Neuronal stem cell (in vitro differentiated cells): ENCODE measurements around the gene NOS2.
"Not testable (repeated sequence)": the region's sequence is repeated elsewhere in the genome, so short reads cannot be mapped to it uniquely, and the experiment has no call there.

Source experiments
- DNase-seq: peaks from one replicate; pipeline ENCODE4 v3.0.0-alpha.2; 2013; ENCODE audit warnings: low spot score
- H2AFZ ChIP-seq: one replicate; pipeline ENCODE4 v1.6.1; 2013; ENCODE audit warnings: mild to moderate bottlenecking, low read length, inconsistent platforms
- H2AK5ac ChIP-seq: 2 replicates; pipeline ENCODE4 v1.6.1; 2013; ENCODE audit warnings: low read depth, mild to moderate bottlenecking, inconsistent platforms, low read length, moderate library complexity, mixed read lengths
- H2BK120ac ChIP-seq: 2 replicates; pipeline ENCODE4 v1.6.1; 2013; ENCODE audit warnings: low read depth, mild to moderate bottlenecking, inconsistent platforms, low read length, moderate library complexity, mixed read lengths
- H2BK12ac ChIP-seq: one replicate; pipeline ENCODE4 v1.6.1; 2013; ENCODE audit warnings: low read length, inconsistent platforms
- H2BK15ac ChIP-seq: 2 replicates; pipeline ENCODE4 v1.6.1; 2013; ENCODE audit warnings: mild to moderate bottlenecking, low read length, inconsistent platforms, mixed read lengths
- H2BK5ac ChIP-seq: one replicate; pipeline ENCODE4 v1.6.1; 2013; ENCODE audit warnings: inconsistent platforms, mild to moderate bottlenecking, low read length, moderate library complexity
- H3K14ac ChIP-seq: one replicate; pipeline ENCODE4 v1.6.1; 2013; ENCODE audit warnings: low read length, inconsistent platforms
- H3K18ac ChIP-seq: 2 replicates; pipeline ENCODE4 v1.6.1; 2013; ENCODE audit warnings: low read length, inconsistent platforms
- H3K23ac ChIP-seq: 2 replicates; pipeline ENCODE4 v1.6.1; 2013; ENCODE audit warnings: low read depth, mild to moderate bottlenecking, mixed read lengths, low read length, inconsistent platforms; ENCODE audit not compliant: poor library complexity
- H3K27ac ChIP-seq: replicated peaks from 3 replicates; pipeline ENCODE4 v1.5.1; 2013; ENCODE audit warnings: low read length, inconsistent platforms
- H3K27me3 ChIP-seq, 3 experiments: 2 replicates each; pipeline ENCODE4 v1.6.1; 2013; ENCODE audit warnings: low read length in 3 of 3, mild to moderate bottlenecking in 2 of 3, inconsistent platforms in 1 of 3, low read depth in 1 of 3, mixed read lengths in 1 of 3, moderate library complexity in 1 of 3; ENCODE audit not compliant: control insufficient read depth in 3 of 3, insufficient read depth in 3 of 3
- H3K36me3 ChIP-seq, 2 donors: replicated peaks in 1 of 2; 2 replicates each; pipeline ENCODE4 v1.6.1; 2013; ENCODE audit warnings: low read length in 2 of 2; ENCODE audit not compliant: control insufficient read depth in 2 of 2, insufficient read depth in 2 of 2
- H3K4ac ChIP-seq: 2 replicates; pipeline ENCODE4 v1.6.1; 2013; ENCODE audit warnings: inconsistent platforms, mild to moderate bottlenecking, low read length, moderate library complexity
- H3K4me1 ChIP-seq, 2 donors: 1 replicate in 1 of 2; 2 replicates in 1 of 2; pipeline ENCODE4 v1.6.1; 2013; ENCODE audit warnings: low read length in 2 of 2, low read depth in 1 of 2; ENCODE audit not compliant: control insufficient read depth in 2 of 2, insufficient read depth in 1 of 2
- H3K4me2 ChIP-seq: one replicate; pipeline ENCODE4 v1.6.1; 2013; ENCODE audit warnings: mild to moderate bottlenecking, low read length, inconsistent platforms; ENCODE audit not compliant: insufficient read depth, poor library complexity, severe bottlenecking
- H3K4me3 ChIP-seq, 2 donors: 2 replicates each; pipeline ENCODE4 v1.5.1; 2013; ENCODE audit warnings: low read length in 2 of 2, mild to moderate bottlenecking in 2 of 2, inconsistent platforms in 1 of 2, moderate library complexity in 1 of 2
- H3K79me1 ChIP-seq: one replicate; pipeline ENCODE4 v1.6.1; 2013; ENCODE audit warnings: low read depth, mild to moderate bottlenecking, inconsistent platforms, low read length, moderate library complexity
- H3K9ac ChIP-seq: one replicate; pipeline ENCODE4 v1.6.1; 2013; ENCODE audit warnings: mild to moderate bottlenecking, low read depth, low read length, inconsistent platforms; ENCODE audit not compliant: poor library complexity
- H3K9me3 ChIP-seq, 2 donors: replicated peaks in 1 of 2; 2 replicates each; pipeline versions ENCODE3 to v1.6.1; 2013; ENCODE audit warnings: low read length in 2 of 2, mild to moderate bottlenecking in 2 of 2, inconsistent platforms in 1 of 2, low read depth in 1 of 2, mixed read lengths in 1 of 2, moderate library complexity in 1 of 2; ENCODE audit not compliant: control insufficient read depth in 2 of 2, insufficient read depth in 1 of 2
- H4K8ac ChIP-seq: one replicate; pipeline ENCODE4 v1.6.1; 2013; ENCODE audit warnings: low read depth, mild to moderate bottlenecking, inconsistent platforms, low read length, moderate library complexity
- H4K91ac ChIP-seq: one replicate; pipeline ENCODE4 v1.6.1; 2013; ENCODE audit warnings: low read length, low read depth, mild to moderate bottlenecking, inconsistent platforms; ENCODE audit not compliant: poor library complexity
- WGBS, 2 donors: extraction: QIAGEN DNeasy Blood & Tissue Kit; methylation state at CpG; one replicate each; pipeline ENCODE4 v1.1.7; 2013; ENCODE audit warnings: missing lambda C conversion rate in 2 of 2, mixed read lengths in 1 of 2; ENCODE audit not compliant: insufficient read length in 2 of 2, insufficient replicate concordance in 1 of 2; ENCODE audit errors: extremely low coverage in 2 of 2; 5-methylcytosine and 5-hydroxymethylcytosine counted together

NOS2 gene

GRCh38 chr17:27764589-27764988 lies 35.7 kb downstream of the NOS2 start:
- H3K18ac ChIP-seq: no peak overlapping the region
- H2BK5ac ChIP-seq: no peak overlapping the region
- H2AK5ac ChIP-seq: no peak overlapping the region
- no peak overlapping the region for H2BK12ac ChIP-seq
- no peaks in the 10 kb centered on the region for H3K9me3 ChIP-seq
- H3K4me3 ChIP-seq: no peak overlapping the region
- H3K9ac ChIP-seq: no peak overlapping the region
- H3K23ac ChIP-seq: no peak overlapping the region
- peaks cover 0 to 7% (median 0%) of the 10 kb centered on the region in 3 experiments for H3K27me3 ChIP-seq
- H3K79me1 ChIP-seq: no peaks in the 10 kb centered on the region
- H3K4me2 ChIP-seq: no peak overlapping the region
- no peak overlapping the region for H4K8ac ChIP-seq
- no peak overlapping the region for H3K27ac ChIP-seq
- DNase-seq: no peak
- no peak overlapping the region for H2AFZ ChIP-seq
- H2BK120ac ChIP-seq: no peak overlapping the region
- no peak overlapping the region for H4K91ac ChIP-seq
- no peak overlapping the region for H3K4ac ChIP-seq
- H3K36me3 ChIP-seq: no peaks in the 10 kb centered on the region
- no peak overlapping the region for H3K14ac ChIP-seq
- no peaks in the 10 kb centered on the region for H3K4me1 ChIP-seq
- no peak overlapping the region for H2BK15ac ChIP-seq
- no CpG with 5 or more reads among the region's 4 CpGs for WGBS, 2 donors

- Histone ChIP-seq H3K4me3 (peak overlapping the region in 1 of 2 donors; percentile 19), H2BK12ac (no peak overlapping the region), H2BK15ac (no peak overlapping the region), H2BK120ac (no peak overlapping the region), H3K14ac (no peak overlapping the region), H3K18ac (no peak overlapping the region), H2AFZ (no peak overlapping the region), H2AK5ac (no peak overlapping the region), H3K4ac (no peak overlapping the region), H2BK5ac (no peak overlapping the region), H3K36me3 (no peaks in the 10 kb centered on the region), H3K9me3 (no peaks in the 10 kb centered on the region), H3K23ac (no peak overlapping the region), H3K79me1 (no peaks in the 10 kb centered on the region), H3K4me1 (no peaks in the 10 kb centered on the region), H4K8ac (no peak overlapping the region), H3K4me2 (no peak overlapping the region), H3K27ac (no peak overlapping the region), H4K91ac (no peak overlapping the region), H3K9ac (no peak overlapping the region), H3K27me3 (no peaks in the 10 kb centered on the region)
- peak; percentile 31 for DNase-seq
- no CpG with 5 or more reads among the region's 12 CpGs for WGBS, 2 donors
Observed at GRCh38 chr17:27762527-27763305, 37.6 kb downstream of the NOS2 start.

- H3K18ac ChIP-seq: peak overlapping the region; percentile 48
- H3K4me3 ChIP-seq: not testable (repeated sequence)
- WGBS, 2 donors: no CpG with 5 or more reads among the region's 15 CpGs
Observed at GRCh38 chr17:27760931-27761330, 39.4 kb downstream of the NOS2 start.

GRCh38 chr17:27760069-27760885 lies 40.1 kb downstream of the NOS2 start:
- Histone ChIP-seq H3K27me3 (no peaks in the 10 kb centered on the region), H2BK5ac (no peak overlapping the region), H3K27ac (no peak overlapping the region), H2AFZ (no peak overlapping the region), H2AK5ac (no peak overlapping the region), H3K4ac (no peak overlapping the region), H4K91ac (no peak overlapping the region), H3K4me2 (no peak overlapping the region), H2BK15ac (no peak overlapping the region), H3K23ac (peak overlapping the region; percentile 65), H2BK12ac (no peak overlapping the region), H3K4me3 (peak overlapping the region in 1 of 2 donors; percentile 22), H3K9ac (no peak overlapping the region), H2BK120ac (peak overlapping the region; percentile 31), H3K4me1 (no peaks in the 10 kb centered on the region), H3K14ac (no peak overlapping the region), H3K36me3 (no peaks in the 10 kb centered on the region), H3K18ac (peak overlapping the region; percentile 48), H4K8ac (no peak overlapping the region), H3K9me3 (no peaks in the 10 kb centered on the region), H3K79me1 (no peaks in the 10 kb centered on the region)
- no CpG with 5 or more reads among the region's 28 CpGs for WGBS, 2 donors
- DNase-seq: peak; percentile 47

More at GRCh38 chr17:27760931-27761330, 39.4 kb downstream of the NOS2 start:
- not testable (repeated sequence) for H3K79me1 ChIP-seq, H3K4ac ChIP-seq, H3K9me3 ChIP-seq, H2AFZ ChIP-seq, DNase-seq, H3K27ac ChIP-seq, H3K36me3 ChIP-seq, H2BK5ac ChIP-seq, H4K91ac ChIP-seq, H3K27me3 ChIP-seq, H3K9ac ChIP-seq, H2BK12ac ChIP-seq, H3K4me2 ChIP-seq, H3K23ac ChIP-seq, H2BK15ac ChIP-seq, H2AK5ac ChIP-seq, H4K8ac ChIP-seq, H2BK120ac ChIP-seq, H3K4me1 ChIP-seq
- H3K14ac ChIP-seq: peak overlapping the region; percentile 21
